Glutamatergic neuron (in vitro differentiated cells): Measurements from ENCODE around the gene FSCN2. TPM values are rescaled to one million over a fixed set of nuclear protein-coding genes. Genes with fewer than 3 reads are reported as not detected.
A peak's percentile ranks its signal among the peaks of the same experiment; 100 is the strongest.

Experiments
- DNase-seq: peaks from one replicate; pipeline ENCODE4 v3.0.0; 2022
- H3K27ac Mint-ChIP-seq: one replicate; pipeline ENCODE4 v1.8.0; 2020; ENCODE audit warnings: mild to moderate bottlenecking, mixed read lengths, inconsistent platforms; ENCODE audit not compliant: unreplicated experiment
- H3K27me3 Mint-ChIP-seq: one replicate; pipeline ENCODE4 v1.8.0; 2020; ENCODE audit warnings: mild to moderate bottlenecking, moderate library complexity, mixed read lengths, inconsistent platforms; ENCODE audit not compliant: unreplicated experiment
- H3K36me3 Mint-ChIP-seq: one replicate; pipeline ENCODE4 v1.8.0; 2020; ENCODE audit warnings: mild to moderate bottlenecking, mixed read lengths, inconsistent platforms; ENCODE audit not compliant: unreplicated experiment
- H3K4me1 Mint-ChIP-seq: one replicate; pipeline ENCODE4 v1.8.0; 2020; ENCODE audit warnings: mild to moderate bottlenecking, low read depth, mixed read lengths, inconsistent platforms; ENCODE audit not compliant: unreplicated experiment
- H3K4me3 Mint-ChIP-seq: one replicate; pipeline ENCODE4 v1.8.0; 2020; ENCODE audit warnings: mild to moderate bottlenecking, mixed read lengths, inconsistent platforms; ENCODE audit not compliant: unreplicated experiment
- H3K9me3 Mint-ChIP-seq: one replicate; pipeline ENCODE4 v1.8.0; 2020; ENCODE audit warnings: mild to moderate bottlenecking, moderate library complexity, mixed read lengths, inconsistent platforms; ENCODE audit not compliant: unreplicated experiment
- total RNA-seq: library from RNA; stranded (reverse); fragmentation: NEBNext Ultra II Directional; extraction: Animal tissue kit (Norgen Biotek cat#: 25700); gene quantifications from one replicate; pipeline ENCODE4 v1.2.1, GENCODE V29; 2021; ENCODE audit not compliant: unreplicated experiment
- TF ChIP-seq, protein P1 (sequence below): fragments of 200-600 bp; sonication (generic); IDR thresholded peaks from one replicate; pipeline ENCODE4 v1.5.0; 2021; ENCODE audit not compliant: partially characterized antibody, unreplicated experiment

The FSCN2 gene
- total RNA-seq, 1 donor from 2014 or later: 6.1 TPM

DNA sequence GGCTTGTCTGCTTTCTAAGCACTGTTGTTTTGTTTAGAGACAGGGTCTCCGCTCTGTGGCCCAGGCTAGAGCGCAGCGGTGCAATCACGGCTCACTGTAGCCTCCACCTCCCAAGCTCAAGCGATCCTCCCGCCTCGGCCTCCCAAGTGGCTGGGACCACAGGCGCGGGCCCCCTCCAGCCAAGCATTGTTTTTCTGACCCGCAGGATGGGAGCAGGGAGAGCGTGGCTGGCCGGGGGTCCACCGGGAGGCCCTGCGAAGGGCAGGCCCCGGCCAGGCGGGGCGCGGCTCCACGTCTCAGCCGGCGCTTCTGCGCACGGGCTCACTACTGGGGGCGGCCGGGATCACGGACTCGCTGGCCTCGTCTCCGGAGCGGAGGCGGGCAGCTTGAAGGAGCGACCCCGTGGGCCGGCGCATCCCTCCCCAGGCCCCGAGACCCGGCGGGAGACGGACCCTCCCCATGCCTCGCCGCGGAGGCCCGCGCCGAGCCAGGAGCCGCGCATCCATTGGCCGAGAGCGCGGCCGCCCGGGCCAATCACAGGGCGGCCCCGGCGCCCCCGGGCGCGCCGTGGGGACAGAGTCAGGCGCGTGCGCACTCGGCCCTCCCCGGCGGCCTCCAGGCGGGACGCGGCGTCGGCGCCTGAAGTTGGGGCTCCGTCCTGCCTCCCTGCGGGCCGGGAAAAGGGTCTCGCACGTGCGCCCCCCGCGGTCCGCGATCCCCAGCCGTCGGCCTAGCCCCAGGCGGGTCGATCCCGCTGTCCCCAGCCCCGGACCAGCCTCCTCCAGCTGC lies 40.5 kb upstream of the FSCN2 start:
- peak; percentile 78 for DNase-seq
- H3K4me3 Mint-ChIP-seq: no peak overlapping the region
- H3K9me3 Mint-ChIP-seq: peaks cover 7% of the 10 kb centered on the region
- TF ChIP-seq, protein P1, sequence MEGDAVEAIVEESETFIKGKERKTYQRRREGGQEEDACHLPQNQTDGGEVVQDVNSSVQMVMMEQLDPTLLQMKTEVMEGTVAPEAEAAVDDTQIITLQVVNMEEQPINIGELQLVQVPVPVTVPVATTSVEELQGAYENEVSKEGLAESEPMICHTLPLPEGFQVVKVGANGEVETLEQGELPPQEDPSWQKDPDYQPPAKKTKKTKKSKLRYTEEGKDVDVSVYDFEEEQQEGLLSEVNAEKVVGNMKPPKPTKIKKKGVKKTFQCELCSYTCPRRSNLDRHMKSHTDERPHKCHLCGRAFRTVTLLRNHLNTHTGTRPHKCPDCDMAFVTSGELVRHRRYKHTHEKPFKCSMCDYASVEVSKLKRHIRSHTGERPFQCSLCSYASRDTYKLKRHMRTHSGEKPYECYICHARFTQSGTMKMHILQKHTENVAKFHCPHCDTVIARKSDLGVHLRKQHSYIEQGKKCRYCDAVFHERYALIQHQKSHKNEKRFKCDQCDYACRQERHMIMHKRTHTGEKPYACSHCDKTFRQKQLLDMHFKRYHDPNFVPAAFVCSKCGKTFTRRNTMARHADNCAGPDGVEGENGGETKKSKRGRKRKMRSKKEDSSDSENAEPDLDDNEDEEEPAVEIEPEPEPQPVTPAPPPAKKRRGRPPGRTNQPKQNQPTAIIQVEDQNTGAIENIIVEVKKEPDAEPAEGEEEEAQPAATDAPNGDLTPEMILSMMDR: no peak
- H3K27me3 Mint-ChIP-seq: peaks cover 7% of the 10 kb centered on the region
- no peak overlapping the region for H3K27ac Mint-ChIP-seq
- peaks cover 30% of the 10 kb centered on the region for H3K4me1 Mint-ChIP-seq
- no peaks in the 10 kb centered on the region for H3K36me3 Mint-ChIP-seq

DNA sequence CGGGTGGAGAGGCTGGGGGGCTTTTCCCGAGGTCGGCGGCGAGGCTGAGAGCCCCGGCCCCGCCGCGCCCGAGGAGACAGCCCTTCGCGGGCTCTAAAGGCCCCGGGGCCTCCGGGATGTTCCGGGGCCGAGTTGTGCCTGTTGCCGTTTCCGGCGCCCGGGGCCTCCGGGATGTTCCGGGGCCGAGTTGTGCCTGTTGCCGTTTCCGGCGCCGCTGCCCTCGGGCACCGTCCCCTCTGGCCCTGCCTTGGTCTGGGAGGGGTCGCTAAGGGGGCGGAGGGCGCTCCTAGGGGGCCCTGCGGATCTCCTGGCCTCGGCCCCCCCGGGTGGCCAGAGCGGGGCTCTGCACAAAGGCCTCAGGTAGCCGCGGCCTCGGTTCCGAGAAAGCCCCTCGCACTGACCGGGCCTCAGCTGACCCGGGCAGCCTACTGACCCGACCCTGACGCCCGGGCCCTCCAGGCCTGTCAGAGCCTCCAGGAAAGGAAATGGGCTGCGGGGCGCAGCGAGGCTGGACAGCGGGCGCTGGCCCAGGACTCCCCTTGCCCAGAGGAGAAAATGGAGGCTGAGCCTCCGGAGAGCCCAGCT lies 39.8 kb upstream of the FSCN2 start:
- Mint-ChIP-seq H3K4me3 (no peak overlapping the region), H3K4me1 (peaks cover 27% of the 10 kb centered on the region), H3K9me3 (peaks cover 7% of the 10 kb centered on the region), H3K27me3 (peaks cover 5% of the 10 kb centered on the region), H3K27ac (no peak overlapping the region), H3K36me3 (no peaks in the 10 kb centered on the region)
- TF ChIP-seq, protein P1: peak; percentile 12
- no peak for DNase-seq

GRCh38 chr17:81489012-81489997 lies 38.9 kb upstream of the FSCN2 start:
- Mint-ChIP-seq H3K36me3 (no peaks in the 10 kb centered on the region), H3K9me3 (peaks cover 7% of the 10 kb centered on the region), H3K4me3 (peak overlapping the region; percentile 87), H3K27me3 (peaks cover 5% of the 10 kb centered on the region), H3K27ac (peak overlapping the region; percentile 95), H3K4me1 (peaks cover 28% of the 10 kb centered on the region)
- DNase-seq: peak; percentile 72
- TF ChIP-seq, protein P1: no peak

- Mint-ChIP-seq H3K27ac (peak overlapping the region; percentile 95), H3K27me3 (peaks cover 11% of the 10 kb centered on the region), H3K4me3 (peak overlapping the region; percentile 87)
Observed at GRCh38 chr17:81489998-81490992, 37.9 kb upstream of the FSCN2 start.

More at GRCh38 chr17:81489998-81490992, 37.9 kb upstream of the FSCN2 start:
- peak; percentile 56 for DNase-seq
- H3K36me3 Mint-ChIP-seq: no peaks in the 10 kb centered on the region
- TF ChIP-seq, protein P1: no peak
- peaks cover 37% of the 10 kb centered on the region for H3K4me1 Mint-ChIP-seq
- peaks cover 11% of the 10 kb centered on the region for H3K9me3 Mint-ChIP-seq
